Smooth muscle cell (in vitro differentiated cells): Measurements from ENCODE around the gene LOXHD1. TPM values are rescaled to one million over a fixed set of nuclear protein-coding genes. Genes with fewer than 3 reads are reported as not detected.

ENCODE experiments used
- DNase-seq: peaks from one replicate; lab custom pipeline; 2025; ENCODE audit not compliant: unreplicated experiment; lab: John Stamatoyannopoulos, UW
- H2AFZ ChIP-seq: fragments of 200-600 bp; sonication (generic); 2 replicates; pipeline ENCODE4 v1.6.0; 2016; ENCODE audit warnings: antibody characterized with exemption, low read depth, mild to moderate bottlenecking
- H3F3A ChIP-seq: fragments of 200-600 bp; sonication (generic); 2 replicates; pipeline ENCODE4 v1.6.0; 2017; ENCODE audit warnings: antibody characterized with exemption, low read depth
- H3K27ac ChIP-seq: fragments of 200-600 bp; sonication (generic); 2 replicates; pipeline ENCODE4 v1.5.1; 2016; ENCODE audit warnings: low read depth, mild to moderate bottlenecking
- H3K27me3 ChIP-seq: fragments of 200-600 bp; sonication (generic); 2 replicates; pipeline ENCODE4 v1.6.1; 2016; ENCODE audit warnings: low read depth, mild to moderate bottlenecking
- H3K36me3 ChIP-seq: fragments of 200-600 bp; sonication (generic); 2 replicates; pipeline ENCODE4 v1.5.1; 2016; ENCODE audit warnings: low read depth
- H3K4me1 ChIP-seq: fragments of 200-600 bp; sonication (generic); 2 replicates; pipeline ENCODE4 v1.5.1; 2016; ENCODE audit warnings: low read depth
- H3K4me2 ChIP-seq: fragments of 200-600 bp; sonication (generic); 2 replicates; pipeline ENCODE4 v1.6.0; 2016; ENCODE audit warnings: mild to moderate bottlenecking
- H3K4me3 ChIP-seq: fragments of 200-600 bp; sonication (generic); 2 replicates; pipeline ENCODE4 v1.5.1; 2016; ENCODE audit warnings: mild to moderate bottlenecking
- H3K79me2 ChIP-seq: fragments of 200-600 bp; sonication (generic); 2 replicates; pipeline ENCODE4 v1.6.0; 2016; ENCODE audit warnings: low read depth, mild to moderate bottlenecking
- H3K9ac ChIP-seq: fragments of 200-600 bp; sonication (generic); 2 replicates; pipeline ENCODE4 v1.6.0; 2016; ENCODE audit warnings: low read depth
- H3K9me3 ChIP-seq: fragments of 200-600 bp; sonication (generic); replicated peaks from 2 replicates; pipeline ENCODE4 v1.5.1; 2016; ENCODE audit warnings: low read depth
- H4K20me1 ChIP-seq: fragments of 200-600 bp; sonication (generic); 2 replicates; pipeline ENCODE4 v1.6.0; 2016; ENCODE audit warnings: low read depth
- WGBS: methylation state at CpG from one replicate; pipeline ENCODE4 v1.1.7; 2016; ENCODE audit warnings: low lambda C conversion rate; 5-methylcytosine and 5-hydroxymethylcytosine counted together
- polyA plus RNA-seq: library from polyadenylated mRNA; unstranded; fragments of >200 nt; fragmentation: Nextera tagmentation; extraction: Ambion mirVana; gene quantifications from 2 replicates; pipeline ENCODE4 v1.2.1, GENCODE V29; 2016
- total RNA-seq: library from RNA; depleted of rRNA; stranded (reverse); fragments of >200 nt; gene quantifications from 2 replicates; pipeline ENCODE4 v1.2.3, GENCODE V29; 2014
- TF ChIP-seq, protein P1 (sequence below): fragments of 200-600 bp; sonication (generic); IDR thresholded peaks from 2 replicates; pipeline ENCODE4 v1.5.1; 2017; ENCODE audit warnings: borderline replicate concordance, mild to moderate bottlenecking, antibody characterized with exemption; ENCODE audit not compliant: insufficient read depth, poor library complexity, severe bottlenecking

The LOXHD1 gene
- total and polyA plus RNA-seq, 2 experiments from 2014 or later, result not detected

DNA sequence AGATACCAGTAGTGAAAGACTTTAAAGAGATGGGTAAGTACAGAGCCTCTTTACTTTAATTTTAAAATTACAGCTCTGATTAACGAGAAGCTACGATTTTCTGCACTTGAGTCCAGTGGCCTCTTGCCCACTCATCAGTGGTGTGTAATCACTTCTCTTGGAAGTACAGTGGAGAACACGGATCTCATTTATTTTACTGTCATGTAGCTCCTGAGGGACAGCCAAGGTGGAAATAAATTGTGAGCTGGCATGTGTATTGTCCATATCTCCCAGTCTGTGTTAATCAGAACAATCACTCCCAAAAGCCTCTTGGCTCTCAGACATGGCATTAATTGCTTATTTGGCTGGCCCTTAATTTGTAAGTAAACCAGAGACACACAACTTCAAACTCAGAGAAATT lies 69.4 kb downstream of the LOXHD1 start:
- 87% methylated on average over 3 of the region's 3 CpGs for WGBS
- Histone ChIP-seq H3K79me2 (no peaks in the 10 kb centered on the region), H3K9me3 (no peaks in the 10 kb centered on the region), H2AFZ (no peak overlapping the region), H3F3A (no peaks in the 10 kb centered on the region), H4K20me1 (no peaks in the 10 kb centered on the region), H3K9ac (no peak overlapping the region), H3K36me3 (no peaks in the 10 kb centered on the region), H3K27me3 (peaks cover 5% of the 10 kb centered on the region), H3K4me1 (no peaks in the 10 kb centered on the region), H3K27ac (no peak overlapping the region), H3K4me3 (no peak overlapping the region), H3K4me2 (no peak overlapping the region)
- TF ChIP-seq, protein P1, sequence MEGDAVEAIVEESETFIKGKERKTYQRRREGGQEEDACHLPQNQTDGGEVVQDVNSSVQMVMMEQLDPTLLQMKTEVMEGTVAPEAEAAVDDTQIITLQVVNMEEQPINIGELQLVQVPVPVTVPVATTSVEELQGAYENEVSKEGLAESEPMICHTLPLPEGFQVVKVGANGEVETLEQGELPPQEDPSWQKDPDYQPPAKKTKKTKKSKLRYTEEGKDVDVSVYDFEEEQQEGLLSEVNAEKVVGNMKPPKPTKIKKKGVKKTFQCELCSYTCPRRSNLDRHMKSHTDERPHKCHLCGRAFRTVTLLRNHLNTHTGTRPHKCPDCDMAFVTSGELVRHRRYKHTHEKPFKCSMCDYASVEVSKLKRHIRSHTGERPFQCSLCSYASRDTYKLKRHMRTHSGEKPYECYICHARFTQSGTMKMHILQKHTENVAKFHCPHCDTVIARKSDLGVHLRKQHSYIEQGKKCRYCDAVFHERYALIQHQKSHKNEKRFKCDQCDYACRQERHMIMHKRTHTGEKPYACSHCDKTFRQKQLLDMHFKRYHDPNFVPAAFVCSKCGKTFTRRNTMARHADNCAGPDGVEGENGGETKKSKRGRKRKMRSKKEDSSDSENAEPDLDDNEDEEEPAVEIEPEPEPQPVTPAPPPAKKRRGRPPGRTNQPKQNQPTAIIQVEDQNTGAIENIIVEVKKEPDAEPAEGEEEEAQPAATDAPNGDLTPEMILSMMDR, result no peak
- DNase-seq, result no peak

GRCh38 chr18:46583711-46584110 lies 73.3 kb downstream of the LOXHD1 start:
- no peaks in the 10 kb centered on the region for H3K79me2 ChIP-seq
- no peaks in the 10 kb centered on the region for H3K9me3 ChIP-seq
- no peaks in the 10 kb centered on the region for H3K4me1 ChIP-seq
- DNase-seq, result no peak
- no peak overlapping the region for H3K4me2 ChIP-seq
- no peaks in the 10 kb centered on the region for H3K27me3 ChIP-seq
- TF ChIP-seq, protein P1, result no peak
- 86% methylated on average over 3 of the region's 3 CpGs for WGBS
- no peak overlapping the region for H2AFZ ChIP-seq
- H3K9ac ChIP-seq, result no peak overlapping the region
- H4K20me1 ChIP-seq, result no peaks in the 10 kb centered on the region
- H3K36me3 ChIP-seq, result no peaks in the 10 kb centered on the region
- H3K4me3 ChIP-seq, result no peak overlapping the region
- no peaks in the 10 kb centered on the region for H3F3A ChIP-seq
- no peak overlapping the region for H3K27ac ChIP-seq

DNA sequence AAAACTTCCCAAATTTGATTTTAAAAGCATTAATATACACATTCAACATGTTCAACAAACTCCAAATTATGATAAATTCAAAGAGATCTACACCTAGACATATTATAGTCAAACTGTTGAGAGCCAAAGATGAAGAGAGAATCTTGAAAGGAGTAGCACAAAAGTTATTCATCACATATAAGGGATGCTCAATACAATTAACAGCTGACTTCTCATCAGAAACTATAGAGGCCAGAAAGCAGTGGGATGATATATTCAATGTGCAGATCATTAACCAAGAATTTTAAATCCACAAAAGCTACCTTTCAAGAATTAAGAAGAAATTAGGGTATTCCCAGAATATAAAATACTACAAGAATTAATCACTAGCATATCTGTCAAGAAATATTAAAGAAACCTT lies 75.4 kb downstream of the LOXHD1 start:
- no peak for DNase-seq
- H3K4me1 ChIP-seq, result no peaks in the 10 kb centered on the region
- H4K20me1 ChIP-seq, result no peaks in the 10 kb centered on the region
- no peaks in the 10 kb centered on the region for H3K36me3 ChIP-seq
- no peak overlapping the region for H3K4me2 ChIP-seq
- no peaks in the 10 kb centered on the region for H3K9me3 ChIP-seq
- H3K27ac ChIP-seq, result no peak overlapping the region
- no peak overlapping the region for H3K9ac ChIP-seq
- no peak overlapping the region for H2AFZ ChIP-seq
- H3K4me3 ChIP-seq, result no peak overlapping the region
- no peaks in the 10 kb centered on the region for H3K27me3 ChIP-seq
- no peaks in the 10 kb centered on the region for H3K79me2 ChIP-seq
- no peaks in the 10 kb centered on the region for H3F3A ChIP-seq
- TF ChIP-seq, protein P1, result no peak

DNA sequence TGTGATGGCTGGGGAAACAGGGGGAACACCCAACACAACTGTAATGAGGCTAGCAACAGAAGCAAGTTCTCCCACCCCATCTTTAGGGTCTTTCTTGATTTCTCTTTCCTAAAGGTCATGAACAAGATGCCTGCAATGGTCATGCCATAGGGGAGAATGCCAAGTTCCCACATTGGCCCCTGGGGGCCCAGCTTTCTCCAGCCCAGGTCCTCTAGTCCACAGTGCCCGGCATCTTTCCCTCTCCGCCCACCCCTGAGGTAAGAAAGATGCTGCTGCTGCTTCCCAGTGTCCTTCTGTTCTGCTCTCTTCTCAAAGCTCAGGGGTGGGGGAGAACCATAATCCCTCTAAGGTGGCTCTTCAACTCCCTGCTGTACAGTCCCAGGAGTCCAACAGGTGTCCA lies 78.0 kb downstream of the LOXHD1 start:
- Histone ChIP-seq H3K9ac (no peak overlapping the region), H3K4me3 (no peak overlapping the region), H3F3A (no peaks in the 10 kb centered on the region), H3K36me3 (no peaks in the 10 kb centered on the region), H3K4me2 (no peak overlapping the region), H3K79me2 (no peaks in the 10 kb centered on the region), H2AFZ (no peak overlapping the region), H3K27ac (no peak overlapping the region), H3K4me1 (no peaks in the 10 kb centered on the region), H4K20me1 (no peaks in the 10 kb centered on the region), H3K27me3 (no peaks in the 10 kb centered on the region), H3K9me3 (no peaks in the 10 kb centered on the region)
- 97% methylated on average over 2 of the region's 2 CpGs for WGBS
- TF ChIP-seq, protein P1, result no peak
- DNase-seq, result no peak
